H1 (cell line): ENCODE measurements around the gene SLC25A26. TPM values are rescaled to one million over a fixed set of nuclear protein-coding genes. Genes with fewer than 3 reads are reported as not detected.

Experiments
- CTCF ChIA-PET: fragments of 300-600 bp; sonication (Branson Sonifier 250); formaldehyde crosslinking; loops from one replicate; lab custom pipeline; 2021; ENCODE audit not compliant: partially characterized antibody; lab: Charles Lee
- POLR2A ChIA-PET: fragments of 300-600 bp; sonication (Branson Sonifier 250); formaldehyde crosslinking; loops from one replicate; lab custom pipeline; 2021; ENCODE audit warnings: inconsistent platforms; ENCODE audit not compliant: partially characterized antibody; lab: Charles Lee
- DNase-seq, 2 experiments: peaks; one replicate each; pipeline versions ENCODE4 v3.0.0 to v3.0.0-alpha.2; 2010 to 2022; ENCODE audit warnings: low spot score in 2 of 2, low read depth in 1 of 2, mixed read lengths in 1 of 2
- FAIRE-seq: peaks from 2 replicates; lab custom pipeline; 2011; peaks lifted over from hg19 to GRCh38; lab: Jason Lieb, UNC
- H2AFZ ChIP-seq: 2 replicates; pipeline ENCODE4 v1.8.1; 2012; ENCODE audit warnings: low read length, inconsistent platforms
- H2AK5ac ChIP-seq: 2 replicates; pipeline ENCODE4 v1.6.1; 2013; ENCODE audit warnings: low read depth, low read length
- H2BK120ac ChIP-seq: replicated peaks from 2 replicates; pipeline ENCODE3; 2013; ENCODE audit warnings: low read depth, low read length, inconsistent platforms
- H2BK12ac ChIP-seq: 2 replicates; pipeline ENCODE4 v1.6.1; 2013; ENCODE audit warnings: low read depth, low read length
- H2BK15ac ChIP-seq: 2 replicates; pipeline ENCODE4 v1.6.1; 2013; ENCODE audit warnings: low read length
- H2BK20ac ChIP-seq: 2 replicates; pipeline ENCODE4 v1.6.1; 2013; ENCODE audit warnings: low read length
- H2BK5ac ChIP-seq: 2 replicates; pipeline ENCODE4 v1.6.1; 2013; ENCODE audit warnings: low read depth, low read length
- H3K14ac ChIP-seq: 2 replicates; pipeline ENCODE4 v1.6.1; 2013; ENCODE audit warnings: inconsistent platforms; ENCODE audit not compliant: insufficient read length
- H3K18ac ChIP-seq: 2 replicates; pipeline ENCODE4 v1.6.1; 2013; ENCODE audit warnings: low read length; ENCODE audit errors: extremely low read depth
- H3K23ac ChIP-seq: 2 replicates; pipeline ENCODE4 v1.6.1; 2013; ENCODE audit warnings: inconsistent platforms; ENCODE audit not compliant: insufficient read length
- H3K23me2 ChIP-seq: 2 replicates; pipeline ENCODE4 v1.6.1; 2013; ENCODE audit warnings: low read depth, low read length
- H3K27ac ChIP-seq: 2 replicates; pipeline ENCODE4 v1.6.1; 2011; ENCODE audit warnings: low read depth, low read length, inconsistent platforms
- H3K27me3 ChIP-seq, 4 experiments: replicated peaks in 1 of 4; 1 replicate in 1 of 4; 2 replicates in 3 of 4; pipeline versions ENCODE4 v1.6.1 to v1.8.1; 2011 to 2013; ENCODE audit warnings: low read length in 3 of 4, mild to moderate bottlenecking in 3 of 4, inconsistent platforms in 2 of 4, mixed read lengths in 2 of 4, moderate library complexity in 1 of 4; ENCODE audit not compliant: control insufficient read depth in 3 of 4, insufficient read depth in 3 of 4; ENCODE audit errors: extremely low read depth in 1 of 4
- H3K36me3 ChIP-seq, 4 experiments: 2 replicates each; pipeline versions ENCODE4 v1.6.1 to v1.8.1; 2011 to 2013; ENCODE audit warnings: mild to moderate bottlenecking in 4 of 4, low read length in 3 of 4, moderate library complexity in 2 of 4, control low read depth in 1 of 4, inconsistent platforms in 1 of 4; ENCODE audit not compliant: insufficient read depth in 4 of 4, control insufficient read depth in 2 of 4
- H3K4ac ChIP-seq: replicated peaks from 2 replicates; pipeline ENCODE3; 2013; ENCODE audit warnings: low read length, low read depth, mixed read lengths, inconsistent platforms; ENCODE audit not compliant: insufficient read length
- H3K4me1 ChIP-seq, 4 experiments: replicated peaks in 1 of 4; 1 replicate in 1 of 4; 2 replicates in 3 of 4; pipeline versions ENCODE4 v1.6.1 to v1.8.1; 2011 to 2013; ENCODE audit warnings: low read length in 3 of 4, inconsistent platforms in 2 of 4, mixed read lengths in 1 of 4; ENCODE audit not compliant: insufficient read depth in 4 of 4, control insufficient read depth in 3 of 4
- H3K4me2 ChIP-seq, 2 experiments: 2 replicates each; pipeline versions ENCODE4 v1.6.1 to v1.8.1; 2011 to 2013; ENCODE audit warnings: low read depth in 2 of 2, low read length in 2 of 2, control low read depth in 1 of 2, inconsistent platforms in 1 of 2, mild to moderate bottlenecking in 1 of 2; ENCODE audit not compliant: insufficient read depth in 1 of 2
- H3K4me3 ChIP-seq, 4 experiments: fragments of 200-600, 300-600 bp in 1 of 4; sonication (generic), shearing (Covaris generic), sonication (Bioruptor Twin) in 1 of 4; 2 replicates each; pipeline versions ENCODE4 v1.5.1 to v1.8.1; 2011 to 2016; ENCODE audit warnings: low read length in 4 of 4, low read depth in 3 of 4, control low read depth in 2 of 4, inconsistent platforms in 2 of 4, mild to moderate bottlenecking in 2 of 4, mixed read lengths in 1 of 4, moderate library complexity in 1 of 4; ENCODE audit not compliant: insufficient read depth in 2 of 4; ENCODE audit errors: extremely low read depth in 1 of 4
- H3K56ac ChIP-seq: replicated peaks from 2 replicates; pipeline ENCODE3; 2013; ENCODE audit warnings: low read depth, mild to moderate bottlenecking, mixed read lengths, low read length, inconsistent platforms; ENCODE audit not compliant: insufficient read length
- H3K79me1 ChIP-seq: 2 replicates; pipeline ENCODE4 v1.6.1; 2013; ENCODE audit warnings: low read depth, low read length, control low read depth
- H3K79me2 ChIP-seq, 2 experiments: 2 replicates each; pipeline versions ENCODE4 v1.6.1 to v1.8.1; 2012 to 2013; ENCODE audit warnings: low read length in 2 of 2, mild to moderate bottlenecking in 2 of 2, inconsistent platforms in 1 of 2; ENCODE audit not compliant: insufficient read depth in 2 of 2, control insufficient read depth in 1 of 2
- H3K9ac ChIP-seq, 4 experiments: replicated peaks in 1 of 4; 1 replicate in 1 of 4; 2 replicates in 3 of 4; pipeline versions ENCODE4 v1.6.1 to v1.8.1; 2011 to 2013; ENCODE audit warnings: low read depth in 3 of 4, low read length in 3 of 4, control low read depth in 2 of 4, mild to moderate bottlenecking in 2 of 4, moderate library complexity in 2 of 4, inconsistent platforms in 1 of 4; ENCODE audit errors: extremely low read depth in 1 of 4
- H3K9me3 ChIP-seq, 2 experiments: 2 replicates each; pipeline versions ENCODE4 v1.6.1 to v1.8.1; 2012 to 2013; ENCODE audit warnings: mild to moderate bottlenecking in 2 of 2, moderate library complexity in 2 of 2, control low read depth in 1 of 2, inconsistent platforms in 1 of 2, low read depth in 1 of 2, low read length in 1 of 2, mixed read lengths in 1 of 2; ENCODE audit not compliant: insufficient read depth in 2 of 2
- H4K20me1 ChIP-seq, 2 experiments: replicated peaks in 1 of 2; 2 replicates each; pipeline versions ENCODE3 to v1.8.1; 2011 to 2013; ENCODE audit warnings: inconsistent platforms in 2 of 2, low read length in 2 of 2, mild to moderate bottlenecking in 1 of 2; ENCODE audit not compliant: insufficient read depth in 2 of 2, control insufficient read depth in 1 of 2
- H4K5ac ChIP-seq: 2 replicates; pipeline ENCODE4 v1.6.1; 2013; ENCODE audit warnings: low read length, low read depth, mixed read lengths, inconsistent platforms; ENCODE audit not compliant: insufficient read length
- H4K8ac ChIP-seq: 2 replicates; pipeline ENCODE4 v1.8.0; 2013; ENCODE audit warnings: mild to moderate bottlenecking, moderate library complexity, low read length, inconsistent platforms; ENCODE audit not compliant: insufficient read depth; ENCODE audit errors: extremely low read depth
- H4K91ac ChIP-seq: replicated peaks from 2 replicates; pipeline ENCODE3; 2013; ENCODE audit warnings: low read length, mixed read lengths, inconsistent platforms; ENCODE audit not compliant: insufficient read length
- CEBPB ChIP-seq: IDR thresholded peaks from 2 replicates; pipeline ENCODE4 v1.6.1; 2012; ENCODE audit warnings: low read depth, low read length
- CHD2 ChIP-seq: IDR thresholded peaks from 2 replicates; pipeline ENCODE4 v1.6.1; 2012; ENCODE audit warnings: low read length, improper control_type of control experiment
- CREB1 ChIP-seq: IDR thresholded peaks from 2 replicates; pipeline ENCODE4 v1.6.1; 2012; ENCODE audit warnings: inconsistent platforms
- CTBP2 ChIP-seq: IDR thresholded peaks from 2 replicates; pipeline ENCODE4 v1.7.0; 2011; ENCODE audit warnings: borderline replicate concordance, mild to moderate bottlenecking, moderate library complexity, mixed read lengths, low read length; ENCODE audit not compliant: insufficient read depth, insufficient read length
- EGR1 ChIP-seq: IDR thresholded peaks from 2 replicates; pipeline ENCODE4 v1.6.1; 2011; ENCODE audit warnings: low read depth, low read length, borderline replicate concordance
- HDAC6 ChIP-seq: IDR thresholded peaks from one replicate; pipeline ENCODE4 v1.7.1; 2012; ENCODE audit warnings: low read depth, mild to moderate bottlenecking, inconsistent platforms, low read length, moderate library complexity
- POU5F1 ChIP-seq: IDR thresholded peaks from 2 replicates; pipeline ENCODE4 v1.6.1; 2011; ENCODE audit warnings: low read depth, mild to moderate bottlenecking, low read length, moderate library complexity
- RNF2 ChIP-seq: fragments of 200-900, 300-1000 bp; sonication (generic); IDR thresholded peaks from 2 replicates; pipeline ENCODE4 v1.7.1; 2016; ENCODE audit warnings: borderline replicate concordance, low read depth, mild to moderate bottlenecking, antibody characterized with exemption, low read length; ENCODE audit not compliant: poor library complexity, severe bottlenecking; ENCODE audit errors: missing control alignments
- SIN3A ChIP-seq, 2 experiments: IDR thresholded peaks in 1 of 2; conservative IDR thresholded peaks in 1 of 2; 2 replicates each; pipeline ENCODE4 v1.6.1; 2011 to 2012; ENCODE audit warnings: low read length in 2 of 2, improper control_type of control experiment in 1 of 2, low read depth in 1 of 2, mild to moderate bottlenecking in 1 of 2
- SIX5 ChIP-seq: IDR thresholded peaks from 2 replicates; pipeline ENCODE4 v1.6.1; 2011; ENCODE audit warnings: mild to moderate bottlenecking, low read depth, low read length
- SP4 ChIP-seq: IDR thresholded peaks from 2 replicates; pipeline ENCODE4 v1.6.1; 2012; ENCODE audit warnings: low read length, inconsistent platforms
- WGBS, 2 experiments: shearing (Covaris generic) in 1 of 2; methylation state at CpG; one replicate each; pipeline versions ENCODE4 v1.1.6 to v1.1.7; 2013 to 2015; ENCODE audit warnings: low lambda C conversion rate in 2 of 2, mixed read lengths in 2 of 2, inconsistent platforms in 1 of 2, low coverage in 1 of 2, missing lambda C conversion rate in 1 of 2; ENCODE audit not compliant: insufficient replicate concordance in 2 of 2, insufficient coverage in 1 of 2, insufficient read length in 1 of 2; ENCODE audit errors: extremely low coverage in 1 of 2, missing lambda C conversion rate in 1 of 2; 5-methylcytosine and 5-hydroxymethylcytosine counted together
- polyA plus RNA-seq, 7 experiments: library from polyadenylated mRNA; depleted of rRNA in 3 of 7; stranded (reverse) in 5 of 7; unstranded in 2 of 7; fragments of >200 nt in 5 of 7; fragments of 200-250 nt in 2 of 7; gene quantifications; 1 replicate in 5 of 7; 2 replicates in 1 of 7; 4 replicates in 1 of 7; pipeline versions ENCODE4 v1.2.1 to v1.2.3, GENCODE V29; 2011 to 2013; ENCODE audit warnings: missing spikeins in 2 of 7, mixed read lengths in 2 of 7
- total RNA-seq: library from RNA; stranded (reverse); fragmentation: NEBNext Ultra II Directional; extraction: Animal tissue kit (Norgen Biotek cat#: 25700); gene quantifications from 2 replicates; pipeline ENCODE4 v1.2.1, GENCODE V29; 2021

The SLC25A26 gene
- total and polyA plus RNA-seq, 2 of the 8 experiments (the other 6 are each of a cell fraction or from before 2014, with no cell fraction given) = 30.0 to 37.0 TPM

GRCh38 chr3:66406163-66406562 is 185.4 kb downstream of the SLC25A26 start:
- no peak overlapping the region for H2BK120ac ChIP-seq
- H3K4me1 ChIP-seq = peaks cover 0 to 16% (median 10%) of the 10 kb centered on the region in 4 experiments
- H4K20me1 ChIP-seq = peaks cover 9 to 24% of the 10 kb centered on the region in 2 experiments
- H3K23me2 ChIP-seq = no peaks in the 10 kb centered on the region
- H3K9me3 ChIP-seq = no peaks in the 10 kb centered on the region
- H3K9ac ChIP-seq = no peak overlapping the region
- H3K4me3 ChIP-seq = no peak overlapping the region
- H4K8ac ChIP-seq = no peak overlapping the region; the same call in 1 of the 2 replicates
- CTCF ChIA-PET = interaction anchor here (0.9 to 7.1 kb wide), 9 partner anchors 8 to 416 kb away, joined by 3 to 42 read pairs (median 4); no protein-coding TSS in a partner anchor
- no peak overlapping the region for H3K4ac ChIP-seq
- H3K27ac ChIP-seq = no peak overlapping the region
- no peak overlapping the region for H2BK20ac ChIP-seq
- no peak overlapping the region for H2BK5ac ChIP-seq
- H3K79me1 ChIP-seq = peaks cover 5% of the 10 kb centered on the region; the same call in 1 of the 2 replicates
- no peak overlapping the region for H3K23ac ChIP-seq
- WGBS, 2 experiments = 86% methylated on average over 5 of the region's 5 CpGs; no CpG with 5 or more reads in 1 of the 2 experiments
- H2BK15ac ChIP-seq = no peak overlapping the region
- no peak overlapping the region for H2BK12ac ChIP-seq
- H4K5ac ChIP-seq = no peak overlapping the region
- no peak overlapping the region for H2AFZ ChIP-seq
- no peak overlapping the region for H3K18ac ChIP-seq
- no peak overlapping the region for H3K4me2 ChIP-seq
- H3K14ac ChIP-seq = no peak overlapping the region
- DNase-seq = no peak
- POLR2A ChIA-PET = no interaction called here
- H3K36me3 ChIP-seq = peaks cover 44 to 85% (median 67%) of the 10 kb centered on the region in 4 experiments
- TF ChIP-seq CTBP2 (no peak), CREB1 (no peak), POU5F1 (no peak), SIX5 (no peak), RNF2 (no peak), CHD2 (no peak), HDAC6 (no peak), SIN3A (conservative IDR thresholded peaks at IDR 0.05 in 1 of 2, IDR thresholded peaks at IDR 0.05 in 1 of 2; ENCODE audit: low read depth in 1 of 2, low read length in 2 of 2) (no peak), CEBPB (no peak), EGR1 (no peak), SP4 (no peak)
- TF ChIP-seq, all 59 proteins: peak for 0
- Histone ChIP-seq H3K27me3 (no peaks in the 10 kb centered on the region), H4K91ac (no peak overlapping the region), H2AK5ac (no peak overlapping the region), H3K79me2 (peaks cover 0 to 79% of the 10 kb centered on the region in 2 experiments; a peak in 2 of 4 replicates), H3K56ac (no peak overlapping the region)
- no peak for FAIRE-seq
